NCI-H1930 (cell line): ENCODE data around the gene BIN2.

ENCODE experiments used
- DNase-seq, 2 experiments: peaks; one replicate each; lab custom pipeline; 2025; lab: John Stamatoyannopoulos, UW

BIN2 gene

GRCh38 chr12:51323966-51324895 is at the start of gene BIN2:
Gene BIN2 (minus strand): TSS chr12:51324174. CDS start chr12:51324102, 72 bp downstream.
- DNase-seq = no peak

- no peak for DNase-seq
Measured at GRCh38 chr12:51373187-51373586, 49.2 kb upstream of the BIN2 start.

GRCh38 chr12:51372021-51372420 is 48.0 kb upstream of the BIN2 start:
- no peak for DNase-seq

- no peak for DNase-seq
Measured at GRCh38 chr12:51371295-51371953, 47.5 kb upstream of the BIN2 start.

- DNase-seq = no peak
Measured at GRCh38 chr12:51370667-51371066, 46.7 kb upstream of the BIN2 start.

- no peak for DNase-seq
Measured at GRCh38 chr12:51369581-51369980, 45.6 kb upstream of the BIN2 start.

- DNase-seq = no peak
Measured at GRCh38 chr12:51368640-51369517, 44.9 kb upstream of the BIN2 start.

GRCh38 chr12:51365276-51365675 is 41.3 kb upstream of the BIN2 start:
- DNase-seq = no peak

GRCh38 chr12:51364001-51364400 is 40.0 kb upstream of the BIN2 start:
- no peak for DNase-seq

GRCh38 chr12:51362747-51363342 is 38.9 kb upstream of the BIN2 start:
- no peak for DNase-seq

GRCh38 chr12:51362307-51362706 is 38.3 kb upstream of the BIN2 start:
- DNase-seq = no peak

- DNase-seq = no peak
Measured at GRCh38 chr12:51361161-51362016, 37.4 kb upstream of the BIN2 start.

GRCh38 chr12:51360315-51360714 is 36.3 kb upstream of the BIN2 start:
- DNase-seq = no peak

GRCh38 chr12:51359851-51360250 is 35.9 kb upstream of the BIN2 start:
- DNase-seq = no peak

GRCh38 chr12:51358496-51358895 is 34.5 kb upstream of the BIN2 start:
- no peak for DNase-seq

- no peak for DNase-seq
Measured at GRCh38 chr12:51357374-51358047, 33.5 kb upstream of the BIN2 start.

- DNase-seq = peak; percentile 9 to 24
Measured at GRCh38 chr12:51351913-51352532, 28.0 kb upstream of the BIN2 start.

- no peak for DNase-seq
Measured at GRCh38 chr12:51349026-51349425, 25.1 kb upstream of the BIN2 start.

- no peak for DNase-seq
Measured at GRCh38 chr12:51348116-51348515, 24.1 kb upstream of the BIN2 start.

- no peak for DNase-seq
Measured at GRCh38 chr12:51346581-51346980, 22.6 kb upstream of the BIN2 start, which contains the start of gene CELA1. Gene CELA1 (minus strand): TSS chr12:51346679. CDS start chr12:51346638, 41 bp downstream.
